Stimulated activated CD8-positive, alpha-beta memory T cell treated with anti-CD3 and anti-CD28 coated beads, Interleukin-15, amount 100 ng/mL, for 24 hours (primary cell): ENCODE results near the gene C20orf141.
"Not testable (repeated sequence)": the region's sequence is repeated elsewhere in the genome, so short reads cannot be mapped to it uniquely, and the experiment has no call there.

Source experiments
- DNase-seq: peaks from one replicate; pipeline ENCODE4 v3.0.0-alpha.2; 2020; ENCODE audit warnings: low read depth

The C20orf141 gene, protein sequence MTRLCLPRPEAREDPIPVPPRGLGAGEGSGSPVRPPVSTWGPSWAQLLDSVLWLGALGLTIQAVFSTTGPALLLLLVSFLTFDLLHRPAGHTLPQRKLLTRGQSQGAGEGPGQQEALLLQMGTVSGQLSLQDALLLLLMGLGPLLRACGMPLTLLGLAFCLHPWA

GRCh38 chr20:2814587-2815051 is at the start of gene C20orf141:
TSS of gene C20orf141 (plus strand) at chr20:2814987. CDS start at chr20:2815185, 198 bp downstream.
- no peak for DNase-seq

GRCh38 chr20:2767768-2768631 is 46.8 kb upstream of the C20orf141 start:
- no peak for DNase-seq

DNA sequence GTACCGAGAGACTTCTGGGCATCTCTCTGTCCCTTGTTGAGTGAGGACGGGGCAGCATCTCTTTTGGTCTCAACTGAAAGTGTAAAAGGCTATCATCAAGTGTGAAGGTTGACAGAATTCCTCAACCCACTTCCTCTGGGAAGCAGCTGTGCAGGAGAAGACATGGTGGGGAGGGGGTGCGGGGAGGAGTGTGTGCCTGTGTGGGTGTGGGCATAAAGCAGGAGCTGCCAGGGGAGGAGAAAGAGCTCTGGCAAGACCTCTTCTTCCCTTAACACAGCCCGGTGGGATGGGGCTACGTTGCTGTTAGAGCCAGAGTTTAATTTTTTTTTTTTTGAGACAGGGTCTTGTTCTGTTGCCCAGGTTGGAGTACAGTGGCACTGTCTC is 46.2 kb upstream of the C20orf141 start:
- DNase-seq, result no peak

- not testable (repeated sequence) for DNase-seq
These were observed 44.7 kb upstream of the C20orf141 start for GRCh38 chr20:2770091-2770490.

GRCh38 chr20:2771631-2772080 is 43.1 kb upstream of the C20orf141 start:
- DNase-seq, result no peak

- DNase-seq, result no peak
These were observed 41.0 kb upstream of the C20orf141 start for GRCh38 chr20:2773812-2774211.

GRCh38 chr20:2775139-2775538 is 39.6 kb upstream of the C20orf141 start:
- no peak for DNase-seq

GRCh38 chr20:2778602-2779321 is 36.0 kb upstream of the C20orf141 start:
- no peak for DNase-seq

DNA sequence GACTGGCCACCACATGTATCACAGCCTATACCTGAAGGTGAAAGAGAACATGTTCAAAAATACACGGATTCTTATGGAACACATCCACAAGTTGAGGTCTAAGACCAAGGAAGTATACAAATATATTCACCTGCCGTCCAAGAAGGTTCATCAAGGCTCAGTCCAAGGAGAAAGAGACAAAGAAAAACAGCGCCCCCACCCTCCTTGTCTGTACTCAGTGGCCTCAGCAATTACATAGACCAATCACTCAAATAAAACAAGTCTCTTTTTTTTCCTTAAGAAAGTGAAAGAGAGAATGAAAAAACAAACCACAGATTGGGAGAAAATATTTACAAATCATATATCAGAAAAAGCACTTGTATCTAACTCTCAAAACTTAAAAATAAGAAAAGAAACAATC is 33.8 kb upstream of the C20orf141 start:
- no peak for DNase-seq

- DNase-seq, result no peak
These were observed 30.8 kb upstream of the C20orf141 start for GRCh38 chr20:2783908-2784566.

DNA sequence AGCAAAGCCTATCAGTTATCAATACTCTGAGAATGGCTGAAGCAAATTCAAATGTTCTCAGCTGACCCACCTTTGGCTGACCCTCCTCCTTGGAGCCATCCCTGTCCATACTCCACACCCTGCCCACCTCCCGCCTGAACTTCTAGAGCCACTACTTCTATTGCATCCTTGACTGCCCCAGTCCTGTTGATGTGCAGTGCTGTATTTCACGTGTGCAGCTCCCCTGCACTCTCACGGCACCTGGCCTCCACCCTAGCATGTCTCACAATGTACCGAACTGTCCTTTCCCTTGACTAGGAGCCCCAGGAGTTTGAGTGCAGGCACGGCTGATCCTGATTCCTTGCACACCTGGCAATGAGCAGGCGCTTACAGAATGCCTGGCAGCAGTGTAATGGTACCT is 21.3 kb upstream of the C20orf141 start:
- no peak for DNase-seq

DNA sequence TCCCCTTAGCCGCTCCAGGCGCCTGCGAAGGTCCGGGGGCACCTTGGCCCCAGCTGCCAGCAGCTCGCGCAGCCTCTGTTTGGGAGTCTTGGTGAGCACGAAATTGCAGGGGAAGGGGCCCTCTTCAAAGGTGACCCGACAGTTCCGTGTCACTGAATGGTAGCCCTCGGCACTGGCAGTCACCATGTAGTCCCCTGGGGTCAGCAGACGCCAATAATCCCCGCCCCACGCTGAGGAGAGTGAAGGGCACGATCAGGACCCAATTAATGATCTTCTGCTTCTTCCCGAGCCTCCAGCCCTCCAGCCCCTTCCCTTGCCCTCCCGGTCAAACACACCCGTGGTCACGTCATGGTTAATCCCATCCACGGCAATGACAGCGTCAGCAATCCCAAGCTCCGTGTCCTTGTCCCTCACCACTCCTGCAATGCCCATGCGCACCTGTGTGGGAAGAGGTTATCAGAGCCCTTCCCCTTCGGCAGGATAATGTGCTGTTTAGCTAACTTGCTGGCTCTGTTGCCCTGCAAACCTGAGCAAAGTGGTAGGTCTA is 20.5 kb upstream of the C20orf141 start:
- DNase-seq, result no peak

GRCh38 chr20:2794866-2795447 is 19.8 kb upstream of the C20orf141 start:
- no peak for DNase-seq

DNA sequence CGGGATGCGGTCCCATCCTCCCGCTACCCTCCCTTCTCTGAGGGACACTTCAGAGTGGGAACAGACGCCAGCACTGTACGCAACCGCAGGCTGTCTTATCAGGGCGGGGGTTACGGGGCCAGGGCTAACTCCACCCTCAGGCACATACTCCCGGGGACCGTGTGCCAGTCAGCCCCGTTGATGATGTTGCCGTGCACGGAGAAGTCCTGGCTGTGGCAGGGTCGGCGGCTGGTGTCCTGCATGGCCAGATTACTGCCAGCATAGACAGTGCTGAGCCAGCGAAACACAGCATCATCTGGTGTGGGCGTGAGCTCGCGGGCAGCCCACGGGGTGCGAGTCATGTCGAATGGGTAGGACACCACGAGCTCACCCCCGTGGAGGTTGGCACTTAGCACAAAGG is 19.3 kb upstream of the C20orf141 start:
- no peak for DNase-seq

GRCh38 chr20:2796011-2796660 is 18.7 kb upstream of the C20orf141 start:
- DNase-seq, result no peak

GRCh38 chr20:2797136-2797983 is 17.4 kb upstream of the C20orf141 start:
- no peak for DNase-seq

DNA sequence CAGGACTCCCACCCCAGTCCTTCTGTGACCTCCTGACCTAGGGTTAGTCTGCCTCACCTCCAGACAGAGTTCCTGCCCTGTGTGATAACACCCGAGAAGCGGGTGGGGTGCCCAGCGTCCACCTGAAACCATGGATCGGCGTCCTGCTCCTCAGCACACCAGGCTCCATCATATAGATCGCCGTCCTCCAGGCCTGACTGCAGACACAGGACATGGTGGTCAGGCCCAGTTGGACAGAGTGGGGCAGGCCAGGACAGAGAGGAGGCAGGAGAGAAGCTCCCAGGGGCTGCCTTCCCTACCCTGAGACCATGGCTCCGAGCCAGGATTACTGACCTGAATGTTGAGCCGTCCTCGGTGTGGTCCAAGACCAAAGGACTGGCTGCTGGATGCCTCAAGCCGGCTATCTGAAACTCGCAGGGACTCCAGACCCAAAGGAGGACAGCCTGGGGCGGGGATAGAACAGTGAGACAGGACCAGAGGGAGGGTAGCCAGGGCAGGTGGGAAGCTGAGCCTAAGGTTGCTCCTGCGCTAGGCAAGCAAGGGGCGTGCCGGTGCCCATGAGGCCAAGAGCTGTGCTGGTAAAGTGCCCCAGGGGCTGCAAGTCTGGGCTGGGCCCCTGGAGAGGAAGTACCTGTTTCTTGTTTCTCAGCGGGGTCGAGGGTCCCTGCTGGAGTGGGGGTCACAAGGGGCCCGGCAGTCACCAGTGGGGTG is 16.5 kb upstream of the C20orf141 start:
- DNase-seq, result no peak

- DNase-seq, result no peak
These were observed 16.0 kb upstream of the C20orf141 start for GRCh38 chr20:2798814-2799213.

GRCh38 chr20:2799271-2799670 is 15.5 kb upstream of the C20orf141 start:
- no peak for DNase-seq
